Uterus (tissue), 2 donors: ENCODE results near the gene PIK3R3.

Source experiments
- CTCF ChIP-seq, 4 experiments: fragments of 200-600 bp in 2 of 4; fragments of 450-650 bp in 2 of 4; sonication (generic) in 2 of 4; IDR thresholded peaks; one replicate each; pipeline ENCODE4 v1.5.1; 2016 to 2019; ENCODE audit warnings: antibody characterized with exemption in 4 of 4, mild to moderate bottlenecking in 2 of 4, moderate library complexity in 1 of 4
- POLR2A ChIP-seq, 2 donors: fragments of 450-650 bp; IDR thresholded peaks; one replicate each; pipeline ENCODE4 v1.6.1; 2016; ENCODE audit warnings: antibody characterized with exemption in 2 of 2, mild to moderate bottlenecking in 1 of 2, moderate library complexity in 1 of 2

- TF ChIP-seq CTCF (IDR thresholded peaks at IDR 0.05) (no peak), POLR2A (IDR thresholded peaks at IDR 0.05) (no peak)
Observed at GRCh38 chr1:46102769-46103476, 29.5 kb downstream of the PIK3R3 start.
